OCI-LY1 (cell line): ENCODE data around the gene TEC.

Source experiments
- H2AFZ ChIP-seq: fragments of 200-600 bp; sonication (generic), shearing (Covaris generic); 2 replicates; pipeline ENCODE4 v1.6.0; 2014; ENCODE audit warnings: antibody characterized with exemption, mild to moderate bottlenecking, low read length
- H3F3A ChIP-seq: fragments of 200-600 bp; sonication (generic), shearing (Covaris generic); 2 replicates; pipeline ENCODE4 v1.6.0; 2014; ENCODE audit warnings: mild to moderate bottlenecking, antibody characterized with exemption, low read length, moderate library complexity; ENCODE audit not compliant: insufficient read depth
- H3K27ac ChIP-seq: fragments of 200-600 bp; sonication (generic); 2 replicates; pipeline ENCODE4 v1.5.1; 2014; ENCODE audit warnings: low read length, mixed run types, mild to moderate bottlenecking, low read depth; ENCODE audit not compliant: poor library complexity, severe bottlenecking
- H3K27me3 ChIP-seq: fragments of 200-600 bp; sonication (generic); 2 replicates; pipeline ENCODE4 v1.6.0; 2014; ENCODE audit warnings: antibody characterized with exemption, mild to moderate bottlenecking, low read length, moderate library complexity; ENCODE audit not compliant: insufficient read depth
- H3K36me3 ChIP-seq: fragments of 200-600 bp; sonication (generic); 2 replicates; pipeline ENCODE4 v1.6.1; 2014; ENCODE audit warnings: mild to moderate bottlenecking, antibody characterized with exemption, low read length, moderate library complexity, mixed read lengths; ENCODE audit not compliant: insufficient read depth
- H3K4me1 ChIP-seq: fragments of 200-600 bp; sonication (generic); 2 replicates; pipeline ENCODE4 v1.5.1; 2014; ENCODE audit warnings: mild to moderate bottlenecking, low read length, moderate library complexity; ENCODE audit not compliant: insufficient read depth, severe bottlenecking
- H3K4me2 ChIP-seq: fragments of 200-600 bp; sonication (generic), shearing (Covaris generic); 2 replicates; pipeline ENCODE4 v1.6.1; 2014; ENCODE audit warnings: low read length
- H3K4me3 ChIP-seq: fragments of 200-600 bp; sonication (generic); 2 replicates; pipeline ENCODE4 v1.5.1; 2014; ENCODE audit warnings: low read length, low read depth, mild to moderate bottlenecking, mixed read lengths; ENCODE audit not compliant: poor library complexity, severe bottlenecking
- H3K79me2 ChIP-seq: fragments of 200-600 bp; shearing (Covaris generic); 2 replicates; pipeline ENCODE4 v1.6.1; 2016; ENCODE audit warnings: mixed run types, low read length, mixed read lengths; ENCODE audit not compliant: insufficient read depth
- H3K9ac ChIP-seq: fragments of 200-600 bp; sonication (generic), shearing (Covaris generic); 2 replicates; pipeline ENCODE4 v1.6.1; 2014; ENCODE audit warnings: mild to moderate bottlenecking, low read length, mixed read lengths
- H3K9me2 ChIP-seq: fragments of 200-600 bp; sonication (generic), shearing (Covaris generic); 2 replicates; pipeline ENCODE4 v1.6.1; 2014; ENCODE audit warnings: low read depth, mild to moderate bottlenecking, low read length, mixed read lengths
- H3K9me3 ChIP-seq: fragments of 200-600 bp; shearing (Covaris generic); 2 replicates; pipeline ENCODE4 v1.6.1; 2014; ENCODE audit warnings: low read length, mixed read lengths
- H4K20me1 ChIP-seq: fragments of 200-600 bp; sonication (generic), shearing (Covaris generic); 2 replicates; pipeline ENCODE4 v1.6.0; 2016; ENCODE audit warnings: mild to moderate bottlenecking, low read length; ENCODE audit not compliant: insufficient read depth
- CTCF ChIP-seq: fragments of 200-600 bp; sonication (generic), shearing (Covaris generic); IDR thresholded peaks from 2 replicates; pipeline ENCODE4 v1.5.1; 2017; ENCODE audit warnings: mild to moderate bottlenecking, antibody characterized with exemption, low read length, moderate library complexity, mixed read lengths
- EZH2 ChIP-seq: fragments of 200-600 bp; sonication (generic), shearing (Covaris generic); IDR thresholded peaks from 2 replicates; pipeline ENCODE4 v1.8.0; 2017; ENCODE audit warnings: borderline replicate concordance, mixed run types, mild to moderate bottlenecking, antibody characterized with exemption, low read length, moderate library complexity, mixed read lengths

Gene TEC

GRCh38 chr4:48105230-48105629, 164.4 kb downstream of the TEC start:
- Histone ChIP-seq H3K79me2 (no peaks in the 10 kb centered on the region), H3K4me3 (no peak overlapping the region), H3F3A (no peaks in the 10 kb centered on the region), H2AFZ (no peak overlapping the region), H4K20me1 (no peaks in the 10 kb centered on the region), H3K4me2 (no peak overlapping the region), H3K9me2 (no peaks in the 10 kb centered on the region), H3K27ac (no peak overlapping the region), H3K9me3 (no peaks in the 10 kb centered on the region), H3K36me3 (no peaks in the 10 kb centered on the region), H3K4me1 (no peaks in the 10 kb centered on the region), H3K27me3 (no peaks in the 10 kb centered on the region), H3K9ac (no peak overlapping the region)
- TF ChIP-seq CTCF = no peak
- TF ChIP-seq EZH2 = no peak

- Histone ChIP-seq H3K27me3 (no peaks in the 10 kb centered on the region), H2AFZ (no peak overlapping the region), H3K4me1 (no peaks in the 10 kb centered on the region), H3F3A (no peaks in the 10 kb centered on the region), H3K27ac (no peak overlapping the region), H4K20me1 (no peaks in the 10 kb centered on the region), H3K36me3 (no peaks in the 10 kb centered on the region), H3K79me2 (no peaks in the 10 kb centered on the region), H3K4me2 (no peak overlapping the region), H3K9ac (no peak overlapping the region), H3K4me3 (no peak overlapping the region), H3K9me2 (no peaks in the 10 kb centered on the region), H3K9me3 (no peaks in the 10 kb centered on the region)
- TF ChIP-seq CTCF (no peak), EZH2 (no peak)
Observed at GRCh38 chr4:48103483-48104139, 166.0 kb downstream of the TEC start.

- Histone ChIP-seq H4K20me1 (no peaks in the 10 kb centered on the region), H3K4me3 (no peak overlapping the region), H3K9ac (no peak overlapping the region), H3F3A (no peaks in the 10 kb centered on the region), H3K9me2 (no peaks in the 10 kb centered on the region), H3K9me3 (no peaks in the 10 kb centered on the region), H2AFZ (no peak overlapping the region), H3K27ac (no peak overlapping the region), H3K79me2 (no peaks in the 10 kb centered on the region), H3K4me2 (no peak overlapping the region), H3K27me3 (no peaks in the 10 kb centered on the region), H3K4me1 (no peaks in the 10 kb centered on the region), H3K36me3 (no peaks in the 10 kb centered on the region)
- TF ChIP-seq CTCF = no peak
- no peak for TF ChIP-seq EZH2
Observed at GRCh38 chr4:48102303-48102702, 167.3 kb downstream of the TEC start.
